22Rv1 (cell line): ENCODE measurements around the gene CAMK2G.

Source experiments
- H3K27ac ChIP-seq: fragments of 450-650 bp; 2 replicates; pipeline ENCODE4 v1.5.1; 2017
- CTCF ChIP-seq: fragments of 450-650 bp; IDR thresholded peaks from 2 replicates; pipeline ENCODE4 v1.5.1; 2017; ENCODE audit warnings: mild to moderate bottlenecking
- ZFX ChIP-seq: fragments of 450-650 bp; IDR thresholded peaks from 2 replicates; pipeline ENCODE4 v1.6.1; 2017; ENCODE audit warnings: antibody characterized with exemption, borderline replicate concordance

CAMK2G gene

DNA sequence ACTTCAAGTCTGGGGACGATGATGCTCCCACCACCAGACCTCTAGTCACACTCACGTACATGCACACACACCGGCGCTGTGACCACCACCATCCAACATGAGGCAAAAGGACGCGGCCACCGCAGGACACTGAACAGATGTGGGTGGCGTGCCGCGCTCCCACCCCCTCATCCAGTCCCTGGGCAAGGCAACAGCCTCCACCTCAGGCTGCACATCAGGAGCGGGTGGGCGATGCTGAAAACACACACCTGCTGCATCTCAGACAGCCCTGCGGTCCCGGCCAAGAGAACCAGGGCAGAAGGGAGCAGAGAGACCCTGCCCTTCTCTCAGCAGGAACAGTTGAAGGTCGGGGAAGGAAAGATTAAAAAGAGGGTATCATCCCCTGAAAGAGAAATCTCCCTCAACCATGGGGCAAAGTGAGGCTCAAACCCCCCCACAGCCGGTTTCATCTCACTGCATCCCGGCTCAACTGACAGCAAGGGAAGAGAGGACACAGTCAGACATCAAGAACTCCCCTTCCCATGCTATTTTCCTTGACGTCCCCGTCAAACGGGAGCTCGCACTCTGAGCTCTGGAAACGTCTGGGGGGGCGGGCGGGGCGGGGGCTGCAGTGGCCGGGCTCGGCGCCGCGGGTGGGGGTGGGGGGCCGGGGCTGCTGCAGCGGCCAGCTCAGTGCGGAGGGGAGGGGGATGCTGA lies 1.1 kb downstream of the CAMK2G start:
- no peak for TF ChIP-seq CTCF
- TF ChIP-seq ZFX, result no peak
- no peak overlapping the region for H3K27ac ChIP-seq

DNA sequence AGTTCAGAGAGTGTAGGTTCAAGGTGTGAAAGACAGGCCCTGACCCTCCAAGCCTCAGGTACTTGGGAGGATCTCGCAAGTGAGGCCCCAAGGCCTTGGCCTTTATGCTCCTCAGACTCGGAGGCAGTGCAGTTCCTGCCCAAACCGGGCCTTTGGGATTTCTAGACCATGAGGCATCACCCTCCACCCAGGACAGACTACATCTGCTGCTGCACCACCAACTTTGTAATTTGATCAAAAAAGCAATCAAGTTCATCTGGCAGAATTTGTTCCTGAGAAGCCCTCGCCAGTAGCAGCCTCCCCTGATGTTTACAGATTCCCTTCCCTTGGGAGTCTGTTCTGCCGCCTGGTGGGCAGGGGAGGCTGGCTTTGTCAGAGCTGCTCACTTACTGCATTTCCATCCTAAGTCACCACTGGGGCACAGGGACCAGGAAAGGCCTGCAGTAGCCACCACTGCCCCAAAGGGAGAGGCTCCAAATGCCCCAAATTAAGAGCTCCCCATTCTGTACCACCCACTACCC lies 2.1 kb downstream of the CAMK2G start:
- H3K27ac ChIP-seq, result no peak overlapping the region
- TF ChIP-seq CTCF (no peak), ZFX (no peak)

DNA sequence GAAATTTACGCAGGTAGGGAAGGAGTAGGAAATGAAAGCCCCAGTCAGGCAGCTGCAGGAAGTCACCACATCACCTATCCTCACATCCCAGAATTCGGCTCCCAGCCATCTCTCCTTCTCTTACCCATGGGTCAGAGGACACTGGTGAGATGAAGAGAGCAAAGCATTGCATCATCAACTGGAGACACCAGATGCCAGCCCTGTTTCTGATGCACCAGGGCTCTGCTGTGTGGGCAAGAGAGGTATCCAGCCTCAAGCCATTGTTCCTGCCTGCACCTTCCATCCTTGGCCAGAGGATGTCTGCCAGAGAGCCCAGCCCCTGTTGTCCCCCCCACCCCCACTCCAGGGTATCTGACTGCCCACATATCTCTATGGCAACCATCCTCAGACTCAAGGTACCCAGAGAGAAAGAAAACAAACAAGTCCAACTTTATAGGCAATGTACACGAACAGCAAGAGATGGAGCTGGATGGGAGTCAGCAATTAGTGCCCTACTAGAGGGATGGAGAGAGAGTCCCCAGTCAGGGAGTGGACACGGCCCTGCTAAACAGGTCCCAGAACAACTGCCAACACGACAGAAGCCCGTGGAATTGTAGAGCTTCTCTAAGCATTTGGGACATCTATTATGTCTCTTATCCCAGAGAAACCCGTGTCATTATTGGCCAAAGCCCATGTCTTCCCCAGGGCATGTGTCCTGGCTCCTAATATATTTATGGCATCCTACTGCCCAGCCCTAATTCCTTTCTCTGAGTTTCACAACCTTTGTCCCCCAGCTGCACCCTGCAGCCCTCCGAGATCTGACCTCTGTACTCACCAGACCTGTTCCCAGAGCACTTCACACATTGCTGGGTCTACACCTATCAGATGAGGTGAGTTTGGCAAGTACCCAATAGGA lies 2.8 kb downstream of the CAMK2G start:
- TF ChIP-seq ZFX (no peak), CTCF (no peak)
- H3K27ac ChIP-seq, result no peak overlapping the region

GRCh38 chr10:73868655-73869195 lies 5.6 kb downstream of the CAMK2G start:
- no peak for TF ChIP-seq ZFX
- TF ChIP-seq CTCF, result no peak
- H3K27ac ChIP-seq, result no peak overlapping the region

GRCh38 chr10:73867871-73868631 lies 6.3 kb downstream of the CAMK2G start:
- H3K27ac ChIP-seq, result no peak overlapping the region
- TF ChIP-seq CTCF, result no peak
- no peak for TF ChIP-seq ZFX

DNA sequence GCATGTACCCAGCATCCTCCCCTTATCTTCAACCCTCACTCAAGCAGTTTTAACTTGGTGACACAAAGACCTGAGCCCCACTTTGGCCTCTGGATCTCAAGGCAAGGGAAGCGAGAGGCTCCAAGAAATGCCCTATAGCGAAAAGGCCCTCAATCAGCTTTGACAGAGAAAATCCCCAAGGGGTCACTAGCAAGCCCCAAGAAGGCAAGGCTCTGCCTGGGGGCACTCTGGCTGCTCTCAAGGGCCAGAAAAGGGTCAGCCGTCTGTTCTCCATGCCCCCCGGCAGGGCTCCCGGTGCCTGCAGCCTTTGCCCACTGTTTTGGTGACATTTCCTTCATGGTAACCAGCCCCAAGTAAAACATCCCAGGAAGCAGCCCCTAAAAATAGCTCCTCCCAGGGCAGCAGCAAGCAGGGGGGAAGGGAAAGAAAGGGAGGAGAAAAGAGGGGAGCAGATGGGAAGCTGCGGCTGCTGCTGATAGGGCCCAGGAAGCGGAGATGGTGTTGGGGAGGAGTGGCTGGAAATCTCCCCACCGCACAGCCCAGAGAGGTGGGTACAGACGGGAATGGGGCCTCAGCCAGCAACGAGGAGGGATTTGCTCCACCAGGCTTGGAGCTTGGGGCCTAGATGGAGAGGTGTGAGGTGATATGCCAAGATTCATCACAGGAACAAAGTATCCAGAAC lies 7.1 kb downstream of the CAMK2G start:
- H3K27ac ChIP-seq, result no peak overlapping the region
- TF ChIP-seq ZFX (no peak), CTCF (no peak)
